SK-N-SH treated with all-trans-retinoic acid at 6 μM for 48 hours (cell line): Measurements from ENCODE around the gene FANCI.

Experiments
- ATAC-seq: fragments of 200-7000 bp; cut with Tn5 transposase; 3 replicates; pipeline ENCODE4 v1.9.1; 2020; ENCODE audit warnings: mild to moderate bottlenecking, moderate library complexity
- ARNTL ChIP-seq: fragments of 450-650 bp; formaldehyde crosslinking; IDR thresholded peaks from 2 replicates; pipeline ENCODE4 v1.5.0; 2020; ENCODE audit warnings: low read depth, mild to moderate bottlenecking, moderate library complexity, borderline replicate concordance
- BACH2 ChIP-seq: fragments of 250-450 bp; sonication (Bioruptor Pico); IDR thresholded peaks from 2 replicates; pipeline ENCODE4 v1.9.0; 2021; ENCODE audit warnings: mild to moderate bottlenecking, borderline replicate concordance
- CREB5 ChIP-seq: fragments of 250-450 bp; sonication (Bioruptor Pico); IDR thresholded peaks from 2 replicates; pipeline ENCODE4 v1.5.1; 2020; ENCODE audit warnings: low read depth, mild to moderate bottlenecking, moderate library complexity
- CSDC2 ChIP-seq: fragments of 250-450 bp; sonication (Bioruptor Pico); IDR thresholded peaks from 2 replicates; pipeline ENCODE4 v1.5.0; 2020; ENCODE audit warnings: mild to moderate bottlenecking, moderate library complexity
- CSRNP3 ChIP-seq: fragments of 250-450 bp; sonication (Bioruptor Pico); IDR thresholded peaks from 2 replicates; pipeline ENCODE4 v1.5.1; 2021; ENCODE audit warnings: mild to moderate bottlenecking, moderate library complexity
- ESRRG ChIP-seq: fragments of 250-450 bp; sonication (Bioruptor Pico); IDR thresholded peaks from 2 replicates; pipeline ENCODE4 v1.6.1; 2021; ENCODE audit warnings: mild to moderate bottlenecking
- GLIS3 ChIP-seq: fragments of 250-450 bp; sonication (Bioruptor Pico); IDR thresholded peaks from 2 replicates; pipeline ENCODE4 v1.5.0; 2020; ENCODE audit warnings: mild to moderate bottlenecking, moderate library complexity
- ISL1 ChIP-seq: fragments of 250-450 bp; sonication (Bioruptor Pico); IDR thresholded peaks from 2 replicates; pipeline ENCODE4 v2.1.2; 2022; ENCODE audit warnings: mild to moderate bottlenecking, moderate library complexity
- OSR1 ChIP-seq: fragments of 250-450 bp; sonication (Bioruptor Pico); IDR thresholded peaks from 2 replicates; pipeline ENCODE4 v1.8.0; 2022; ENCODE audit warnings: moderate library complexity, mild to moderate bottlenecking, inconsistent platforms
- PATZ1 ChIP-seq: fragments of 250-450 bp; sonication (Bioruptor Pico); IDR thresholded peaks from 2 replicates; pipeline ENCODE4 v1.8.0; 2020; ENCODE audit warnings: mild to moderate bottlenecking, moderate library complexity, borderline replicate concordance
- PPARA ChIP-seq: fragments of 250-450 bp; sonication (Bioruptor Pico); IDR thresholded peaks from 2 replicates; pipeline ENCODE4 v1.5.0; 2020; ENCODE audit warnings: mild to moderate bottlenecking, borderline replicate concordance
- RARB ChIP-seq: fragments of 250-450 bp; sonication (Bioruptor Pico); IDR thresholded peaks from 2 replicates; pipeline ENCODE4 v1.8.0; 2021; ENCODE audit warnings: mild to moderate bottlenecking, moderate library complexity
- SNAI2 ChIP-seq: fragments of 250-450 bp; sonication (Bioruptor Pico); IDR thresholded peaks from 2 replicates; pipeline ENCODE4 v1.5.0; 2020; ENCODE audit warnings: mild to moderate bottlenecking, moderate library complexity
- TCF4 ChIP-seq: fragments of 250-450 bp; sonication (Bioruptor Pico); IDR thresholded peaks from 2 replicates; pipeline ENCODE4 v1.8.0; 2021; ENCODE audit warnings: mild to moderate bottlenecking, moderate library complexity, borderline replicate concordance
- TOX ChIP-seq: fragments of 250-450 bp; sonication (Bioruptor Pico); IDR thresholded peaks from 2 replicates; pipeline ENCODE4 v1.8.0; 2021; ENCODE audit warnings: mild to moderate bottlenecking, moderate library complexity, borderline replicate concordance
- ZC3H10 ChIP-seq: fragments of 250-450 bp; sonication (Bioruptor Pico); IDR thresholded peaks from 2 replicates; pipeline ENCODE4 v1.5.1; 2021; ENCODE audit warnings: mild to moderate bottlenecking, moderate library complexity
- ZFP3 ChIP-seq: fragments of 250-450 bp; sonication (Bioruptor Pico); IDR thresholded peaks from 2 replicates; pipeline ENCODE4 v1.5.0; 2020; ENCODE audit warnings: mild to moderate bottlenecking, moderate library complexity
- ZFP30 ChIP-seq: fragments of 450-650 bp; formaldehyde crosslinking; IDR thresholded peaks from 2 replicates; pipeline ENCODE4 v1.5.0; 2022; ENCODE audit warnings: mild to moderate bottlenecking, moderate library complexity
- ZNF565 ChIP-seq: fragments of 450-650 bp; formaldehyde crosslinking; conservative IDR thresholded peaks from 2 replicates; pipeline ENCODE4 v1.5.0; 2020; ENCODE audit warnings: low read depth, mild to moderate bottlenecking, moderate library complexity
- ZNF70 ChIP-seq: fragments of 450-650 bp; formaldehyde crosslinking; IDR thresholded peaks from 2 replicates; pipeline ENCODE4 v1.5.0; 2020; ENCODE audit warnings: mild to moderate bottlenecking, moderate library complexity
- TF ChIP-seq, protein P1 (sequence below): fragments of 250-450 bp; sonication (Bioruptor Pico); IDR thresholded peaks from 2 replicates; pipeline ENCODE4 v1.5.0; 2020; ENCODE audit warnings: mild to moderate bottlenecking, moderate library complexity

The FANCI gene

GRCh38 chr15:89325039-89325803 lies 81.4 kb downstream of the FANCI start:
- TF ChIP-seq PATZ1 (CRISPR knock-in tag) (no peak), BACH2 (CRISPR knock-in tag) (no peak), OSR1 (no peak), GLIS3 (CRISPR knock-in tag) (no peak), ZC3H10 (CRISPR knock-in tag) (no peak), SNAI2 (CRISPR knock-in tag) (no peak), TCF4 (CRISPR knock-in tag) (no peak), RARB (no peak), CSDC2 (CRISPR knock-in tag) (no peak), TOX (CRISPR knock-in tag) (no peak), ZFP3 (CRISPR knock-in tag) (no peak), ZFP30 (no peak), CSRNP3 (CRISPR knock-in tag) (no peak)
- TF ChIP-seq, protein P1, sequence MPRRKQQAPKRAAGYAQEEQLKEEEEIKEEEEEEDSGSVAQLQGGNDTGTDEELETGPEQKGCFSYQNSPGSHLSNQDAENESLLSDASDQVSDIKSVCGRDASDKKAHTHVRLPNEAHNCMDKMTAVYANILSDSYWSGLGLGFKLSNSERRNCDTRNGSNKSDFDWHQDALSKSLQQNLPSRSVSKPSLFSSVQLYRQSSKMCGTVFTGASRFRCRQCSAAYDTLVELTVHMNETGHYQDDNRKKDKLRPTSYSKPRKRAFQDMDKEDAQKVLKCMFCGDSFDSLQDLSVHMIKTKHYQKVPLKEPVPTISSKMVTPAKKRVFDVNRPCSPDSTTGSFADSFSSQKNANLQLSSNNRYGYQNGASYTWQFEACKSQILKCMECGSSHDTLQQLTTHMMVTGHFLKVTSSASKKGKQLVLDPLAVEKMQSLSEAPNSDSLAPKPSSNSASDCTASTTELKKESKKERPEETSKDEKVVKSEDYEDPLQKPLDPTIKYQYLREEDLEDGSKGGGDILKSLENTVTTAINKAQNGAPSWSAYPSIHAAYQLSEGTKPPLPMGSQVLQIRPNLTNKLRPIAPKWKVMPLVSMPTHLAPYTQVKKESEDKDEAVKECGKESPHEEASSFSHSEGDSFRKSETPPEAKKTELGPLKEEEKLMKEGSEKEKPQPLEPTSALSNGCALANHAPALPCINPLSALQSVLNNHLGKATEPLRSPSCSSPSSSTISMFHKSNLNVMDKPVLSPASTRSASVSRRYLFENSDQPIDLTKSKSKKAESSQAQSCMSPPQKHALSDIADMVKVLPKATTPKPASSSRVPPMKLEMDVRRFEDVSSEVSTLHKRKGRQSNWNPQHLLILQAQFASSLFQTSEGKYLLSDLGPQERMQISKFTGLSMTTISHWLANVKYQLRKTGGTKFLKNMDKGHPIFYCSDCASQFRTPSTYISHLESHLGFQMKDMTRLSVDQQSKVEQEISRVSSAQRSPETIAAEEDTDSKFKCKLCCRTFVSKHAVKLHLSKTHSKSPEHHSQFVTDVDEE (CRISPR knock-in tag) = no peak
- ATAC-seq = no peak

DNA sequence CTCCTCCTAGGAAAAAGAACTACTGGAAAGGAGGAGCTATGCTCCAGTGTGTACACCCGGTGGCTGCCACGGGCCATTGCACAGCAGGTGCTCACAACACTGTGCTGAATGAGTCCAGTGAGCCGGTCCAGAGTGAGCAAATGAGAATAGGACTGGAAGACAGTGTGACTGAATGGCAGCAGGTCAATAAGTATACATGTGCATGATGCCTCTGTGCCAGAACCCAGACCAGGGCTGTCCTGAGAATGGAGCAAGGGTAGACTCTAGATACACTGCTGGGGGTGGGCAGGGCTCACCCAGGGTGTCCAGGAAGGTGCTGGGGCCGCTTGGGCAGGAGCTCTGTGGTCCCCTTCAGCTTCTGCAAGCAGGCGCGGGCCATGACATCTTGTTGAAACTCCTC lies 82.5 kb downstream of the FANCI start:
- no peak for ATAC-seq
- no peak for TF ChIP-seq ZNF70 (CRISPR knock-in tag)
- TF ChIP-seq ZNF565 (CRISPR knock-in tag) = no peak
- TF ChIP-seq CSDC2 (CRISPR knock-in tag) = no peak
- TF ChIP-seq ARNTL (CRISPR knock-in tag) = no peak
- no peak for TF ChIP-seq ESRRG (CRISPR knock-in tag)
- TF ChIP-seq ZFP3 (CRISPR knock-in tag) = no peak
- no peak for TF ChIP-seq TCF4 (CRISPR knock-in tag)
- no peak for TF ChIP-seq TOX (CRISPR knock-in tag)
- no peak for TF ChIP-seq ZC3H10 (CRISPR knock-in tag)
- TF ChIP-seq BACH2 (CRISPR knock-in tag) = no peak
- no peak for TF ChIP-seq OSR1
- no peak for TF ChIP-seq ISL1
- no peak for TF ChIP-seq CREB5 (CRISPR knock-in tag)
- no peak for TF ChIP-seq RARB
- no peak for TF ChIP-seq GLIS3 (CRISPR knock-in tag)
- TF ChIP-seq PPARA (CRISPR knock-in tag) = no peak

DNA sequence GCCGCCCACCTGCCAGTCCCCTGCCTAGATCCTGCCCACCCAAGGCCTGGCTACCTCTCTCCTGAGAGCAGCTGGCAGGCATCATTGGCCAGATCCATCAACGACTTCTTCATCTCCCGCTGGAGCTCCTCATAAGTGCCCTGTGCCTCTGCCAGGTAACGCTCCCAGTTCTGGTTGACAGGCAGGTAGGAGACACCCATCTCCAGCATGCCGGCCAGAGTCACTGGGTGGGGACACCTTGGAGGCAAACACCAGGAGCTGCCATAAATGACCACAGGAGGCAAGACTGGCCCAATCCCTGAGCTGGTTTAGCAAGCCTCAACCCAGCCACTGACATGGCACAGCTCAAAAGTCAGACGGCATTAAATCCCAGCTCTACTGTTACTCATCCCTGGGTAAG lies 83.3 kb downstream of the FANCI start:
- TF ChIP-seq CSDC2 (CRISPR knock-in tag) = no peak
- no peak for TF ChIP-seq SNAI2 (CRISPR knock-in tag)
- no peak for ATAC-seq
